DMS153 (cell line): Measurements from ENCODE around the gene TRPM2.
"Not testable (repeated sequence)": the region's sequence is repeated elsewhere in the genome, so short reads cannot be mapped to it uniquely, and the experiment has no call there.

Experiments used
- DNase-seq: peaks from one replicate; lab custom pipeline; 2025; lab: John Stamatoyannopoulos, UW

The TRPM2 gene

GRCh38 chr21:44335266-44336059 is 18.0 kb upstream of the TRPM2 start:
- DNase-seq, result no peak

- no peak for DNase-seq
Measured at GRCh38 chr21:44337449-44337848, 16.0 kb upstream of the TRPM2 start.

- peak; percentile 65 for DNase-seq
Measured at GRCh38 chr21:44337941-44338895, 15.2 kb upstream of the TRPM2 start.

GRCh38 chr21:44338971-44339910 is 14.2 kb upstream of the TRPM2 start, which contains the start of gene CFAP410:
Gene CFAP410 (minus strand): TSS chr21:44339390. CDS start chr21:44339194, 196 bp downstream.
- DNase-seq, result peak; percentile 88

- not testable (repeated sequence) for DNase-seq
Measured at GRCh38 chr21:44341726-44342458, 11.5 kb upstream of the TRPM2 start.

- not testable (repeated sequence) for DNase-seq
Measured at GRCh38 chr21:44342981-44343380, 10.4 kb upstream of the TRPM2 start.

- no peak for DNase-seq
Measured at GRCh38 chr21:44344541-44345183, 8.8 kb upstream of the TRPM2 start.

- DNase-seq, result no peak
Measured at GRCh38 chr21:44345495-44345894, 7.9 kb upstream of the TRPM2 start.

GRCh38 chr21:44347911-44348451 is 5.4 kb upstream of the TRPM2 start:
- DNase-seq, result peak; percentile 58

- no peak for DNase-seq
Measured at GRCh38 chr21:44348861-44349260, 4.6 kb upstream of the TRPM2 start.

GRCh38 chr21:44349416-44349846 is 4.0 kb upstream of the TRPM2 start:
- DNase-seq, result no peak

- no peak for DNase-seq
Measured at GRCh38 chr21:44349847-44350772, 3.3 kb upstream of the TRPM2 start.

- no peak for DNase-seq
Measured at GRCh38 chr21:44350773-44351481, 2.5 kb upstream of the TRPM2 start.

GRCh38 chr21:44351535-44352252 is 1.7 kb upstream of the TRPM2 start:
- DNase-seq, result no peak

GRCh38 chr21:44352253-44352860 is 1.1 kb upstream of the TRPM2 start:
- no peak for DNase-seq

GRCh38 chr21:44354001-44354405 is 582 bp downstream of the TRPM2 start:
- DNase-seq, result no peak
